Left colon (tissue), 2 donors: Measurements from ENCODE around the gene UCHL1. TPM values are rescaled to one million over a fixed set of nuclear protein-coding genes. Genes with fewer than 3 reads are reported as not detected.
"Not testable (repeated sequence)": the region's sequence is repeated elsewhere in the genome, so short reads cannot be mapped to it uniquely, and the experiment has no call there.

ENCODE experiments used
- ATAC-seq: fragments of 200-7000 bp; cut with Tn5 transposase; one replicate; pipeline ENCODE4 v1.9.1; 2020; ENCODE audit warnings: mild to moderate bottlenecking, moderate library complexity
- DNase-seq, 2 donors: peaks; one replicate each; pipeline ENCODE4 v3.0.0-alpha.2; 2020
- intact Hi-C, 2 donors: fragments of 100-400 bp; cut with DNase I in 1 of 2; cut with micrococcal nuclease in 1 of 2; formaldehyde crosslinking; loops; one replicate each; pipeline versions ENCODE4 v1.11.2 to v1.14.0; 2022; cut with DNase I, micrococcal nuclease
- total RNA-seq, 2 donors: library from RNA; stranded (reverse); fragmentation: NEBNext Ultra II Directional; extraction: Animal tissue kit (Norgen Biotek cat#: 25700); gene quantifications; one replicate each; pipeline ENCODE4 v1.2.1, GENCODE V29; 2021
- donor health status: DM: no; HTN: no; CAD: no.
- donor health status: DM: yes; HTN: yes; CAD: no.

UCHL1 gene
- total RNA-seq, 2 donors from 2014 or later = 4.4 to 12.2 TPM

GRCh38 chr4:41232406-41232805 lies 24.3 kb upstream of the UCHL1 start:
- ATAC-seq (no peak), DNase-seq (no peak)
- intact Hi-C loops = no loop called here

- no peak for ATAC-seq
- intact Hi-C loops = no loop called here
- DNase-seq = no peak
These were observed 23.9 kb upstream of the UCHL1 start for GRCh38 chr4:41232856-41233255.

DNA sequence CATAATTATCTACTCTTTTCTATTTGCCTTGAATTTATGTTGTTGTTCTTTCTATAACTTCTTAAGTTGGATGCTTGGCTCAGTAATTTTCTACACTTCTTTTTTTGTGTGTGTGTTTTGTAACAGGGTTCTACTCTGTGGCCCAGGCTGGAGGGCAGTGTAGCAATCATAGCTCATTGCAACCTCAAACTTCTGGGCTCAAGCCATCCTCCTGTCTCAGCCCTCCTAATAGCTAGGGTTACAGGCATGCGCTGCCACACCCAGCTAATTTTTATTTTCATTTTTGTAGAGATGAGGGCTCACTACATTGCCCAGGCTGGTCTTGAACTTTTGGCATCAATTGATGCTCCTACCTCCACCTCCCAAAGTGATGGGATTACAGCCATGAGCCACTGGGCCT lies 20.7 kb upstream of the UCHL1 start:
- no peak for ATAC-seq
- no peak for DNase-seq
- intact Hi-C loops = no loop called here

DNA sequence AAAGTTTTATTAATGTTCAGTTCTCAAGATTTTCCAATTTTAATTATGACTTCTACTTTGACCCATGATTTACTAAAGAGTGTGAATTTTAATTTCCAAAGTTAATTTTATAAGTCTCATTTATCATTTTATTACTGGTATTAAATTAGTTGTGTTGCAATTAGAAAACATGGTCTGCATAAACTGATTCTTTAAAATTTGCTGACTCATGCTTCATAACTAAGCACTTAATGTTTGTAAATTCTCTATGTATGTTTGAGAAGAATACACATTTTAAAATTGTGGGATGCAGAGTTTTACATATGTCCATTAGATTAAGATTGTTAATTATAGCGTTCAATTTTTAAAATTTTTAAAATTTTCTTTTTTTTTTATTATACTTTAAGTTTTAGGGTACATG lies 20.2 kb upstream of the UCHL1 start:
- DNase-seq (no peak), ATAC-seq (no peak)
- intact Hi-C loops = no loop called here

DNA sequence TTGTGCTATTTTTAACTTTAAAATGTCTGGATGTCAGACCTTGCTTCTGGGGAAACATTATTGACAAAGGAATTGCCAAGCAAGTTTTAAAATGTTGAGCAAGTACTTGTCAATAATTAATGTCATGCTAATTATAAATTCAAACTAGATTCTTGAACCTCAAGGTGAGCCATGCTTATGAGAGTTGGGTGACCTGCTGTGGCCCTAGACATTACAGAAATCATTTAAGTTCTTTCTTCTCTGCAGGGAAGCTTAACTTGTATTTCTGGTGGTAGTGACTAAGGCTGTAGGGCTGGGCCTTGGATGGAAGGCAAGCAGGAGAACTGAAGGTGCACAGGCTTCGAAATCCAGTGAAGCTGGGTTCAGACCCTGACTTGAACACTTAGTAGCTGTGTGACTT lies 14.8 kb upstream of the UCHL1 start:
- no peak for ATAC-seq
- intact Hi-C loops = no loop called here

GRCh38 chr4:41245983-41246382 lies 10.7 kb upstream of the UCHL1 start:
- ATAC-seq (no peak), DNase-seq (no peak)
- intact Hi-C loops = no loop called here

More for the DNA sequence above, 14.8 kb upstream of the UCHL1 start:
- no peak for DNase-seq

GRCh38 chr4:41256131-41256739 lies 493 bp upstream of the UCHL1 start:
- intact Hi-C loops = no loop called here
- no peak for DNase-seq
- no peak for ATAC-seq

GRCh38 chr4:41257257-41257901 lies 651 bp downstream of the UCHL1 start:
- ATAC-seq (peak; percentile 94), DNase-seq (peak; percentile 33 to 46)
- intact Hi-C loops = no loop called here

DNA sequence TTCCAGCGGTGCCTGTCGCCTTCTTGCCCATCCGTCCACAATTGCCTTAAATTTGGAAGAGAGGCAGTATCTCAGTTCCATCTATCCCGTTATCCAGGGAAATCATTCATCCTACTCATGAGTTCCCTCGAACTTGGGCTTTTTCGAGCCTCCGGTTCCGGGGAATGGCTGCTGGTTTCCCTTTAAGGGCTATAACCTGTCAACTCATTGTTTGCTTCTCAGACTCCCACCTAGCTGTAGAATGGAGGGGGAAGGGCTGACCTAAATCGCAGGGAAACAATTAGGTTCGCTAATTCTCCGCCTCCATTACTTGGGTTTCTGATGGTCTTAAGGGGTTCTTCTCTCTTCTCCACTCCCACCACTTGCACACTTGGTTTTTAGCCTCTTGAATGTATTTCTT lies 1.2 kb downstream of the UCHL1 start:
- intact Hi-C loops = no loop called here

GRCh38 chr4:41258783-41259182 lies 2.1 kb downstream of the UCHL1 start:
- DNase-seq (no peak), ATAC-seq (no peak)
- intact Hi-C loops = no loop called here

More for the DNA sequence above, 1.2 kb downstream of the UCHL1 start:
- ATAC-seq = no peak
- DNase-seq = no peak

- ATAC-seq (no peak), DNase-seq (no peak)
- intact Hi-C loops = no loop called here
These were observed 3.5 kb downstream of the UCHL1 start for GRCh38 chr4:41260116-41260733.

GRCh38 chr4:41262198-41262597 lies 5.5 kb downstream of the UCHL1 start:
- intact Hi-C loops = no loop called here
- ATAC-seq = no peak
- no peak for DNase-seq

GRCh38 chr4:41264212-41264611 lies 7.5 kb downstream of the UCHL1 start:
- ATAC-seq (no peak), DNase-seq (no peak)
- intact Hi-C loops = no loop called here

DNA sequence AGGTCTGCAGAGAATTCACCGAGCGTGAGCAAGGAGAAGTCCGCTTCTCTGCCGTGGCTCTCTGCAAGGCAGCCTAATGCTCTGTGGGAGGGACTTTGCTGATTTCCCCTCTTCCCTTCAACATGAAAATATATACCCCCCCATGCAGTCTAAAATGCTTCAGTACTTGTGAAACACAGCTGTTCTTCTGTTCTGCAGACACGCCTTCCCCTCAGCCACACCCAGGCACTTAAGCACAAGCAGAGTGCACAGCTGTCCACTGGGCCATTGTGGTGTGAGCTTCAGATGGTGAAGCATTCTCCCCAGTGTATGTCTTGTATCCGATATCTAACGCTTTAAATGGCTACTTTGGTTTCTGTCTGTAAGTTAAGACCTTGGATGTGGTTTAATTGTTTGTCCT lies 11.3 kb downstream of the UCHL1 start:
- DNase-seq (peak in 1 of 2 donors; percentile 17), ATAC-seq (peak; percentile 73)
- intact Hi-C loops = no loop called here

DNA sequence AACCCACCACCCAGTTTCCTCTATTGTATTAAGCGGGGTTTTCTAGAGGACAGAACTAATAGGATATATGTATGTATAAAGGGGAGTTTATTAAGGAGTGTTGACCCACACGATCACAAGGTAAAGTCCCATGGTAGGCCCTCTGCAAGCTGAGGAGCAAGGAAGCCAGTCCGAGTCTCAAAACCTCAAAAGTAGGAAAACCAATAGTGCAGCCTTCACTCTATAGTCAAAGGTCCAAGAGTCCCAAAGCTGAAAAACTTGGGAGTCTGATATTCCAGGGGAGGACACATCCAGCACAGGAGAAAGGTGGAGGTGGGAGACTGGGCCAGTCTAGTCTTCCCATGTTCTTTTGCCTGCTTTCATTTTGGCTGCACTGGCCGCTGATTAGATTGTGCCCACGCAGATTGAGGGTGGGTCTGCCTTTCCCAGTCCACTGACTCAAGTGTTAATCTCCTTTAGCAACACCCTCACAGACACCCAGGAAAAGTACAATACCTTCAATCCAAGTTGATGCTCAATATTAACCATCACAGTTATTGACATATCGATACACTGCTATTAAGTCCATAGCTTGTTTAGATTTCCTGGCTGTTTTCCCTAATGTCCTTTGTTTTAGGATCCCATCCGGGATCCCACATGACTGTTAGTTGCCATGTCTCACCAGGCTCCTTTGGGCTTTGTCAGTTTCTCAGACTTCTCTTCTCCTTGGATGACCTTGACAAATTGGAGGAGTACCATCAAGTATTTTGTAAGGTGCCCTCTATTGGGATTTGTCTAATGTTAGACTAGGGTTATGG lies 12.2 kb downstream of the UCHL1 start:
- no peak for DNase-seq
- intact Hi-C loops = no loop called here
- ATAC-seq = no peak

- intact Hi-C loops = no loop called here
- ATAC-seq (no peak), DNase-seq (no peak)
These were observed 13.0 kb downstream of the UCHL1 start for GRCh38 chr4:41269682-41270081.

DNA sequence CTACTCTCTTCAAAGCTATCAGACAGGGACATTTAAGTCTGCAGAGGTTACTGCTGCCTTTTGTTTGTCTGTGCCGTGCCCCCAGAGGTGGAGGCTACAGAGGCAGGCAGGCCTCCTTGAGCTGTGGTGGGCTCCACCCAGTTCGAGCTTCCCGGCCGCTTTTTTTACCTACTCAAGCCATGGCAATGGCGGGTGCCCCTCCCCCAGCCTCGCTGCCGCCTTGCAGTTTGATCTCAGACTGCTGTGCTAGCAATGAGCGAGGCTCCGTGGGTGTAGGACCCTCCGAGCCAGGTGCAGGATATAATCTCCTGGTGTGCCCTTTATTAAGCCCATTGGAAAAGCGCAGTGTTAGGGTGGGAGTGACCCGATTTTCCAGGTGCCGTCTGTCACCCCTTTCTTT lies 19.2 kb downstream of the UCHL1 start:
- ATAC-seq, DNase-seq, intact Hi-C loops: not testable (repeated sequence)

DNA sequence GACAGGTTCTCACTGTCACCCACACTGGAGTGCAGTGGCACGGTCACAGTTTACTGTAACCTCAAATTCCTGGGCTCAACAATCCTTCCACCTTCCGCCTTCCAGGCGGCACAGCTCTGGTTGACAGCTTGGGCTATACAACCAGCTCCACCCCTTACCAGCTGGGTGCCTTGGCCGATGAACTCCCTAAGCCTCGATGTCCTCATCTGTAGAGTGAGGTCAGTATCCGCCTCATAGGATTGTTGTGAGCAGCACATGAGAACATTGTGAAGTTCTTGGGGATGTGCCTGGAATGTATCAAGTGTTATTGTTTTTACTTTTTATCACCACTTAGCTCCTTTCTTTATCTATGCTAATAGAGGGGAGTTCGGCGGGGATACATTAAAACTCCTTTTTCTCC lies 23.3 kb downstream of the UCHL1 start:
- ATAC-seq = no peak
- DNase-seq = no peak
- intact Hi-C loops = loop anchor here (5.0 to 10.0 kb wide), 4 partner anchors 362 to 605 kb away; no protein-coding TSS in a partner anchor

GRCh38 chr4:41281038-41281634 lies 24.4 kb downstream of the UCHL1 start:
- intact Hi-C loops = loop anchor here (5.0 to 10.0 kb wide), 4 partner anchors 361 to 604 kb away; no protein-coding TSS in a partner anchor
- ATAC-seq = peak; percentile 91
- no peak for DNase-seq
